ENCODE results near the gene TLX3.

GRCh38 chr5:171309276-171310211 is 496 bp downstream of the TLX3 start:
- TF ChIP-seq CTCF (IDR thresholded peaks at IDR 0.05) (no peak), ZFX (IDR thresholded peaks at IDR 0.05; ENCODE audit: borderline replicate concordance) (no peak)

Data from 22Rv1 (cell line).